ENCODE data around the gene GTF2A2.

DNA sequence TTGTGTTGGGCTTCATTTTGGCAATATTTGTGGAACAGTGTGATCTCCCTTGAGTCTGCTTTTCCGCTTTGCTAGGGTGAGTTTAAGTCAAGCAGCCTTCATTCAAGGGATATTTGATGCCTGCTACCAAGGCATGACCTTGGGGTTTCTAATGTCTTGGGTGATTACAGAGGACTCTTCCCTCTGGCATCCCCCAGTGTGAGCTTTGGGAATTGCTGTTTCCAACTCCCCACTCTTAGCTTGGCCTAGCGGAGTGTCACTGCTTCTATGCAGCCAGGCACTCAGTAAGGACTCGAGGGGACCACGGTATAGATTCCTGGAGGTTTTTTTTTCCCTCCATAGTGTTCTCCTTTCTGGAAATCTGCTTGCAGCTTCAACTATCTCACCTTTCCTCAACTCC, 24.6 kb downstream of the GTF2A2 start:
- TF ChIP-seq, protein P1, sequence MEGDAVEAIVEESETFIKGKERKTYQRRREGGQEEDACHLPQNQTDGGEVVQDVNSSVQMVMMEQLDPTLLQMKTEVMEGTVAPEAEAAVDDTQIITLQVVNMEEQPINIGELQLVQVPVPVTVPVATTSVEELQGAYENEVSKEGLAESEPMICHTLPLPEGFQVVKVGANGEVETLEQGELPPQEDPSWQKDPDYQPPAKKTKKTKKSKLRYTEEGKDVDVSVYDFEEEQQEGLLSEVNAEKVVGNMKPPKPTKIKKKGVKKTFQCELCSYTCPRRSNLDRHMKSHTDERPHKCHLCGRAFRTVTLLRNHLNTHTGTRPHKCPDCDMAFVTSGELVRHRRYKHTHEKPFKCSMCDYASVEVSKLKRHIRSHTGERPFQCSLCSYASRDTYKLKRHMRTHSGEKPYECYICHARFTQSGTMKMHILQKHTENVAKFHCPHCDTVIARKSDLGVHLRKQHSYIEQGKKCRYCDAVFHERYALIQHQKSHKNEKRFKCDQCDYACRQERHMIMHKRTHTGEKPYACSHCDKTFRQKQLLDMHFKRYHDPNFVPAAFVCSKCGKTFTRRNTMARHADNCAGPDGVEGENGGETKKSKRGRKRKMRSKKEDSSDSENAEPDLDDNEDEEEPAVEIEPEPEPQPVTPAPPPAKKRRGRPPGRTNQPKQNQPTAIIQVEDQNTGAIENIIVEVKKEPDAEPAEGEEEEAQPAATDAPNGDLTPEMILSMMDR (IDR thresholded peaks at IDR 0.05; ENCODE audit: insufficient read depth, low read length, poor library complexity, severe bottlenecking): no peak
- no peak for TF ChIP-seq EZH2phosphoT487 (conservative IDR thresholded peaks at IDR 0.05; ENCODE audit: low read length)
